Upper lobe of right lung (tissue), 1 donor: Measurements from ENCODE around the gene STPG1. TPM values are rescaled to one million over a fixed set of nuclear protein-coding genes. Genes with fewer than 3 reads are reported as not detected.

Source experiments
- ATAC-seq: fragments of 200-7000 bp; cut with Tn5 transposase; one replicate; pipeline ENCODE4 v1.9.1; 2020; ENCODE audit warnings: mild to moderate bottlenecking, moderate library complexity
- DNase-seq: peaks from one replicate; pipeline ENCODE4 v3.0.0-alpha.2; 2020
- H3K27ac ChIP-seq: fragments of 200-600 bp; one replicate; pipeline ENCODE4 v1.8.0; 2022
- H3K27me3 ChIP-seq: fragments of 200-600 bp; one replicate; pipeline ENCODE4 v1.8.0; 2022; ENCODE audit warnings: mild to moderate bottlenecking
- H3K36me3 ChIP-seq: fragments of 200-600 bp; one replicate; pipeline ENCODE4 v1.8.0; 2022
- H3K4me1 ChIP-seq: fragments of 200-600 bp; one replicate; pipeline ENCODE4 v1.8.0; 2022
- H3K4me3 ChIP-seq: fragments of 200-600 bp; one replicate; pipeline ENCODE4 v1.8.0; 2022; ENCODE audit warnings: mild to moderate bottlenecking
- H3K9me3 ChIP-seq: fragments of 200-600 bp; one replicate; pipeline ENCODE4 v1.8.0; 2022
- CTCF ChIP-seq: fragments of 200-600 bp; IDR thresholded peaks from one replicate; pipeline ENCODE4 v1.8.0; 2022; ENCODE audit warnings: antibody characterized with exemption
- intact Hi-C: fragments of 100-400 bp; cut with DNase I; formaldehyde crosslinking; loops from one replicate; pipeline ENCODE4 v1.11.0; 2022
- total RNA-seq: library from RNA; stranded (reverse); fragmentation: NEBNext Ultra II Directional; extraction: Animal tissue kit (Norgen Biotek cat#: 25700); gene quantifications from one replicate; pipeline ENCODE4 v1.2.1, GENCODE V29; 2021
- donor health status: DM: no; HTN: yes; CAD: no; lungs with severe emphysema.

Gene STPG1
- total RNA-seq, 1 donor from 2014 or later: 8.6 TPM

GRCh38 chr1:24425922-24426321 lies 12.3 kb upstream of the STPG1 start:
- Histone ChIP-seq H3K4me1 (no peaks in the 10 kb centered on the region), H3K27me3 (no peaks in the 10 kb centered on the region), H3K36me3 (peaks cover 19% of the 10 kb centered on the region), H3K4me3 (no peak overlapping the region), H3K27ac (no peak overlapping the region), H3K9me3 (no peaks in the 10 kb centered on the region)
- ATAC-seq (no peak), DNase-seq (no peak)
- intact Hi-C loops: no loop called here
- no peak for TF ChIP-seq CTCF

- intact Hi-C loops: no loop called here
- Histone ChIP-seq H3K9me3 (no peaks in the 10 kb centered on the region), H3K27me3 (no peaks in the 10 kb centered on the region), H3K4me3 (no peak overlapping the region), H3K36me3 (peaks cover 19% of the 10 kb centered on the region), H3K27ac (no peak overlapping the region), H3K4me1 (no peaks in the 10 kb centered on the region)
- DNase-seq (no peak), ATAC-seq (no peak)
- no peak for TF ChIP-seq CTCF
These were observed 11.9 kb upstream of the STPG1 start for GRCh38 chr1:24425441-24425840.

GRCh38 chr1:24424990-24425389 lies 11.4 kb upstream of the STPG1 start:
- Histone ChIP-seq H3K4me1 (no peaks in the 10 kb centered on the region), H3K27me3 (no peaks in the 10 kb centered on the region), H3K36me3 (peaks cover 19% of the 10 kb centered on the region), H3K27ac (no peak overlapping the region), H3K4me3 (no peak overlapping the region), H3K9me3 (no peaks in the 10 kb centered on the region)
- no peak for TF ChIP-seq CTCF
- DNase-seq: no peak
- ATAC-seq: no peak
- intact Hi-C loops: no loop called here

GRCh38 chr1:24424207-24424606 lies 10.6 kb upstream of the STPG1 start:
- intact Hi-C loops: no loop called here
- Histone ChIP-seq H3K4me3 (no peak overlapping the region), H3K36me3 (peaks cover 19% of the 10 kb centered on the region), H3K27ac (no peak overlapping the region), H3K4me1 (no peaks in the 10 kb centered on the region), H3K9me3 (no peaks in the 10 kb centered on the region), H3K27me3 (no peaks in the 10 kb centered on the region)
- ATAC-seq (no peak), DNase-seq (no peak)
- TF ChIP-seq CTCF: no peak

- Histone ChIP-seq H3K4me1 (peaks cover 14% of the 10 kb centered on the region), H3K9me3 (no peaks in the 10 kb centered on the region), H3K27ac (no peak overlapping the region), H3K36me3 (peaks cover 19% of the 10 kb centered on the region), H3K4me3 (no peak overlapping the region), H3K27me3 (no peaks in the 10 kb centered on the region)
- no peak for ATAC-seq
- intact Hi-C loops: no loop called here
- no peak for DNase-seq
- TF ChIP-seq CTCF: peak; percentile 7
These were observed 7.9 kb upstream of the STPG1 start for GRCh38 chr1:24421502-24421901.

- peaks cover 15% of the 10 kb centered on the region for H3K4me1 ChIP-seq
These were observed 7.0 kb upstream of the STPG1 start for GRCh38 chr1:24420547-24420946.

More at GRCh38 chr1:24420547-24420946, 7.0 kb upstream of the STPG1 start:
- Histone ChIP-seq H3K36me3 (peaks cover 19% of the 10 kb centered on the region), H3K27ac (no peak overlapping the region), H3K9me3 (no peaks in the 10 kb centered on the region), H3K27me3 (no peaks in the 10 kb centered on the region), H3K4me3 (no peak overlapping the region)
- no peak for DNase-seq
- ATAC-seq: no peak
- no peak for TF ChIP-seq CTCF
- intact Hi-C loops: no loop called here
